Dedifferentiated amniotic fluid mesenchymal stem cell (primary cell): ENCODE measurements around the gene PRAMEF6.
"Not testable (repeated sequence)": the region's sequence is repeated elsewhere in the genome, so short reads cannot be mapped to it uniquely, and the experiment has no call there.

Experiments
- DNase-seq: peaks from one replicate; pipeline ENCODE4 v3.0.0-alpha.2; 2016; ENCODE audit errors: extremely low spot score

The PRAMEF6 gene

DNA sequence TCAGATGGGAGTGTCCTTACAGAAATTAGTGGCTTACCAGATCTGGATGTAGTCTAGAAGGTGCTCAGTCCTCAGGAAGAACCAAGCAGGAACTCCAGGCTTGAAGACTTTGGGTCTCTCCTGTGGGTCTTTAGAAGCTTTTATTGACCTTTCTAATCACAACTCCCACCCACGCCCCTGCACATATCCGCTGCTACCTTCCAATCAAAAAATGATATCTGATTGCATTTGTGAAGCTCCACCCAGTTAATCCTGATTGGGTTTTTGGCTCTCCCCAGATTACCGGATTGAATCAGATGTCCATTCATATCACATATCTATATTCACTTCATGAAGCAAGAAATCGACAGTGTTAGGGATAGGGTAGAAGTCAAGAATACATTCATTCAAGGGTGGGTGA, at the start of gene PRAMEF6:
Gene PRAMEF6 (minus strand): TSS at position 101 of the 400 bp plus-strand sequence. CDS start 5,062 bp downstream, outside the sequence.
- DNase-seq, result not testable (repeated sequence)

- not testable (repeated sequence) for DNase-seq
These were observed 23.0 kb downstream of the PRAMEF6 start for GRCh38 chr1:12924368-12924767.

DNA sequence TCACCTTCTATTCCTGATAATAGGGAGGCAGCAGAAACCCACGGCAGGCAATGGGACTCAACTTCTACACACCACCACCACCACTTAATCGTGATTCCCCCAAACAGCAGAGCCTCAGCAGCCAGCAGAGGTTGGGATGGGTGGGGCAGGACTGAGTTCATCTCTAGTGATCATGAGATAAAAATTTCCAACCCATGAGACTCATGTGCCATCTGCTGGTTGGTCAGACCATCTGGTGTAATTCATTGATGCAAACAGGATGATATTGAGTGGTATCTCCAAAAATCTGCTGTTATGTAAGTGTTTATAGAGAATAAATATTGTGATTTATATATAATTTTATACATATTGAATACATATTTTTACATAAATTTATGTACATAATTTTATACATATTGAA, 25.6 kb downstream of the PRAMEF6 start:
- not testable (repeated sequence) for DNase-seq

GRCh38 chr1:12916310-12916709, 31.1 kb downstream of the PRAMEF6 start, which contains the start of gene PRAMEF7:
Gene PRAMEF7 (plus strand): TSS chr1:12916610. CDS start chr1:12917693, 1,083 bp downstream.
- not testable (repeated sequence) for DNase-seq

DNA sequence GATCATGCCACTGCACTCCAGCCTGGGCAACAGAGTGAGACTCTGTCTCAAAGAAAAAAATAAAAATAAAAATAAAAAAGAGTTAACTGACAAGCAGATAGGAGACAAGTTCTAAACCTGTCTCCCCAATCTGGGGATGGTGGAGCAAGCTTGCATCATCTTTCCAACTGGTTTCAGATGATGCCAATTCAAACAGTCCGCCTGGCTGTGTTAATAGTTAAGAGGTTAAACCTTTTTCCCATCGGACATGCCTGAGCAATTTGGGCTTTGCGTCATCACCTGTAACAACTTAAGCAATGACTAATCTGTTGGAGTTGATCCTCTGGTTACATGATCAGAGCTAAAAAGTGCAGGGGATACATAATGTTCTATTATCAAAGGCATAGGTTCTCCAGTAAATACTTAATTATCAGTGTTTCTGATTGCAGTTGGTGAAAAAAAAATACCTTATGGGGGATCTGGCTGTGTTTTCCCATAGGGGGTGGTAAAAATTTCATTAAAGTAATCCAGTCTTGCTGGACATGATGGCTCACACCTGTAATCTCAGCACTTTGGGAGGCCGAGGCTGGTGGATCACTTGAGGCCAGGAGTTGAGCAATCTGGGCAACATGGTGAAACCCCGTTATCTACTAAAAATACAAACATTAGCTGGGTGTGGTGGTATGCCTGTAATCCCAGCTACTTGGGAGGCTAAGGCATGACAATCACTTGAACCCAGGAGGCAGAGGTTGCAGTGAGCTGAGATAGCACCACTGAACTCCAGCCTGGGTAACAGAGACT, 43.4 kb downstream of the PRAMEF6 start:
- not testable (repeated sequence) for DNase-seq

DNA sequence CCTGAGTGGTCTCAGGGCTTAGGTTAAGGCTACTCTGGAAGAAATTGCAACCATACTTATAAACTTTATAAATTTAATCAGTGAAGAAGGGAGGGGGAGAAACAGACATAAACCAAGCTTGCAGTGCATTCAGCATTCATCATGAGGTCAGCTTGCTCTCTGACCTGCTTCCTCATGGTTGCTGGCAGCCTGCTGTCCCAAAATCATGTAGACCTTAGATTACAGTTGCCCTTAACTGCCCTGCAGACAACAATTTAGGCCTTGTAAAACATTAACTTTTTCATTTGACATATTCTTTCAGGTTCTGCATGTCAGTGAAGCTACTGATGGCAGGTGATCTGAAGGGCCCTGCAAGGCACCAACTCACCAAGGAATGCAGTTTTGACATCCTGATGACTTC, 48.2 kb downstream of the PRAMEF6 start:
- not testable (repeated sequence) for DNase-seq

- not testable (repeated sequence) for DNase-seq
These were observed 49.2 kb downstream of the PRAMEF6 start, which contains the start of gene PRAMEF10 for GRCh38 chr1:12898170-12898569. Gene PRAMEF10 (minus strand): TSS chr1:12898270. CDS start chr1:12895847, 2,423 bp downstream.
